GM19324 (cell line): Measurements from ENCODE around the gene LGI2.
"Not testable (repeated sequence)": the region's sequence is repeated elsewhere in the genome, so short reads cannot be mapped to it uniquely, and the experiment has no call there.

ENCODE experiments used
- ATAC-seq: cut with Tn5 transposase; IDR thresholded peaks from one replicate; pipeline ENCODE4 v1.9.1; 2021; ENCODE audit warnings: mild to moderate bottlenecking, moderate library complexity; ENCODE audit not compliant: unreplicated experiment, low FRiP score

Gene LGI2

GRCh38 chr4:25051534-25051933 is 20.8 kb upstream of the LGI2 start:
- no peak for ATAC-seq

GRCh38 chr4:25050370-25051078 is 19.8 kb upstream of the LGI2 start:
- no peak for ATAC-seq

GRCh38 chr4:25043548-25043947 is 12.8 kb upstream of the LGI2 start:
- ATAC-seq = no peak

- ATAC-seq = no peak
These were observed 2.8 kb upstream of the LGI2 start for GRCh38 chr4:25033526-25033925.

- ATAC-seq = no peak
These were observed 1.4 kb upstream of the LGI2 start for GRCh38 chr4:25032126-25032525.

GRCh38 chr4:25031077-25031621 is 403 bp upstream of the LGI2 start:
- no peak for ATAC-seq

GRCh38 chr4:25029479-25030276 is 1.1 kb downstream of the LGI2 start:
- ATAC-seq = no peak

GRCh38 chr4:25028851-25029250 is 1.9 kb downstream of the LGI2 start:
- ATAC-seq = no peak

GRCh38 chr4:25022766-25023165 is 8.0 kb downstream of the LGI2 start:
- no peak for ATAC-seq

GRCh38 chr4:25021216-25021615 is 9.5 kb downstream of the LGI2 start:
- ATAC-seq = no peak

GRCh38 chr4:25020236-25020635 is 10.5 kb downstream of the LGI2 start:
- ATAC-seq = no peak

- no peak for ATAC-seq
These were observed 11.2 kb downstream of the LGI2 start for GRCh38 chr4:25019501-25019900.

GRCh38 chr4:25015012-25015411 is 15.7 kb downstream of the LGI2 start:
- ATAC-seq = no peak

GRCh38 chr4:25014662-25014983 is 16.1 kb downstream of the LGI2 start:
- not testable (repeated sequence) for ATAC-seq

- ATAC-seq = no peak
These were observed 16.7 kb downstream of the LGI2 start for GRCh38 chr4:25013756-25014661.

- no peak for ATAC-seq
These were observed 18.1 kb downstream of the LGI2 start for GRCh38 chr4:25012655-25013054.

GRCh38 chr4:25011135-25011866 is 19.4 kb downstream of the LGI2 start:
- no peak for ATAC-seq

GRCh38 chr4:25007598-25007997 is 23.1 kb downstream of the LGI2 start:
- no peak for ATAC-seq

GRCh38 chr4:25002681-25003080 is 28.1 kb downstream of the LGI2 start:
- no peak for ATAC-seq

- no peak for ATAC-seq
These were observed 29.2 kb downstream of the LGI2 start for GRCh38 chr4:25001509-25001908.
